Measurements from ENCODE around the gene USP6NL. TPM values are rescaled to one million over a fixed set of nuclear protein-coding genes. Genes with fewer than 3 reads are reported as not detected.

Gene USP6NL
- total and polyA plus RNA-seq, 2 of the 13 experiments (the other 11 are each of a cell fraction or from before 2014, with no cell fraction given) = 10.5 to 22.9 TPM

DNA sequence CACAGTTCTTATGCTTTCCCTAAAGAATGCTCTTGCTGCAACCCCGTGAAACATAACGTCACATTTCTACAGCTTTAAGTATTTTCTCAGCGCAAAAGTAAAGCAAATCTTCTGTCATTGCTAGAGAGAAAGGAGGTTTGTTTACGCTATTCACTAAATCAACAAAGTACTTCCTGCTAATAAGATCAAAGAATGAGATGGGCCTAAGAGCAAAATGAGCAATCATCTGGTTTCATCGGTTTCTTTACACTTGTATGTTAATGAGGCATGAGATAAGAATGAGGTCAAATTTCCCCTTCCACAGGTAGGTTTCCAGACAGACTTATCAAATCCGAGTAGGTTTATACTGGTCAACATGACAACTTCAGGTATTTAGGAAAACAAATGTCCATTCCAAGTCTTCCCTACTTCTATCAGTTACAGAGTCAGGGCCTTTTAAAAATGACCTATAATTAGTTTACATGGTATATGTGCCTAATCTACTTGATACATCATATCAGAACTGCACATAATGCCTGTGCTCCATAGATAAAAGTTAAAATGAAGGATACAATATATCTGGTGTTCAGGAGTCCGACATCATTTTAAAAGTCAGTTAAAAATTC lies 8.4 kb downstream of the USP6NL start (continued):
- TF ChIP-seq, protein P1, sequence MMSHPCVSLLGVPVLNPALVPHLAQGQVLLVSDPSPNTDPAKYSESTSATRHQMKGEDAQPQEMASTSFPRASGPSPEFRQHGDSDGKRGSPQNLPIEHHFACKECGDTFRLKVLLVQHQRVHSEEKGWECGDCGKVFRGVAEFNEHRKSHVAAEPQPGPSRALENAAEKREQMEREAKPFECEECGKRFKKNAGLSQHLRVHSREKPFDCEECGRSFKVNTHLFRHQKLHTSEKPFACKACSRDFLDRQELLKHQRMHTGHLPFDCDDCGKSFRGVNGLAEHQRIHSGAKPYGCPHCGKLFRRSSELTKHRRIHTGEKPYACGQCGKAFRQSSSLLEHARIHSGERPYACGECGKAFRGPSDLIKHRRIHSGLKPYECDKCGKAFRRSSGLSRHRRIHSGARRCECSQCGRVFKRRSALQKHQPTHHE (CRISPR knock-in tag; IDR thresholded peaks at IDR 0.05; ENCODE audit: borderline replicate concordance) = no peak
- TF ChIP-seq JUN (CRISPR knock-in tag; IDR thresholded peaks at IDR 0.05) (no peak), DNMT3B (CRISPR knock-in tag; conservative IDR thresholded peaks at IDR 0.05) (peak; percentile 83; the same call in 1 of the 2 replicates), ZNF713 (CRISPR knock-in tag; IDR thresholded peaks at IDR 0.05) (no peak), HNRNPL (IDR thresholded peaks at IDR 0.05; ENCODE audit: low read depth, low read length) (no peak), RNF2 (conservative IDR thresholded peaks at IDR 0.05; ENCODE audit: low read depth) (no peak), PHB2 (IDR thresholded peaks at IDR 0.05; ENCODE audit: partially characterized antibody) (no peak), ZSCAN31 (CRISPR knock-in tag; IDR thresholded peaks at IDR 0.05; ENCODE audit: low read depth) (no peak), ZNF776 (CRISPR knock-in tag; IDR thresholded peaks at IDR 0.05) (no peak), SIX4 (CRISPR knock-in tag; IDR thresholded peaks at IDR 0.05) (peak; percentile 96), HOXA3 (CRISPR knock-in tag; IDR thresholded peaks at IDR 0.05) (peak; percentile 62), ZBTB20 (CRISPR knock-in tag; IDR thresholded peaks at IDR 0.05; ENCODE audit: borderline replicate concordance, low read depth) (peak; percentile 88; the same call in 1 of the 2 replicates), HDAC6 (IDR thresholded peaks at IDR 0.05; ENCODE audit: low read depth, low read length) (no peak), ONECUT2 (CRISPR knock-in tag; IDR thresholded peaks at IDR 0.05) (no peak), PITX1 (CRISPR knock-in tag; IDR thresholded peaks at IDR 0.05) (no peak), TARDBP (CRISPR knock-in tag; IDR thresholded peaks at IDR 0.05) (peak; percentile 75; the same call in 1 of the 2 replicates), SRSF1 (optimal IDR thresholded peaks at IDR 0.05; ENCODE audit: low read depth, low read length) (no peak)
- TF ChIP-seq, protein P2, sequence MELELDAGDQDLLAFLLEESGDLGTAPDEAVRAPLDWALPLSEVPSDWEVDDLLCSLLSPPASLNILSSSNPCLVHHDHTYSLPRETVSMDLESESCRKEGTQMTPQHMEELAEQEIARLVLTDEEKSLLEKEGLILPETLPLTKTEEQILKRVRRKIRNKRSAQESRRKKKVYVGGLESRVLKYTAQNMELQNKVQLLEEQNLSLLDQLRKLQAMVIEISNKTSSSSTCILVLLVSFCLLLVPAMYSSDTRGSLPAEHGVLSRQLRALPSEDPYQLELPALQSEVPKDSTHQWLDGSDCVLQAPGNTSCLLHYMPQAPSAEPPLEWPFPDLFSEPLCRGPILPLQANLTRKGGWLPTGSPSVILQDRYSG (CRISPR knock-in tag; IDR thresholded peaks at IDR 0.05) = no peak
- TF ChIP-seq, protein P3, sequence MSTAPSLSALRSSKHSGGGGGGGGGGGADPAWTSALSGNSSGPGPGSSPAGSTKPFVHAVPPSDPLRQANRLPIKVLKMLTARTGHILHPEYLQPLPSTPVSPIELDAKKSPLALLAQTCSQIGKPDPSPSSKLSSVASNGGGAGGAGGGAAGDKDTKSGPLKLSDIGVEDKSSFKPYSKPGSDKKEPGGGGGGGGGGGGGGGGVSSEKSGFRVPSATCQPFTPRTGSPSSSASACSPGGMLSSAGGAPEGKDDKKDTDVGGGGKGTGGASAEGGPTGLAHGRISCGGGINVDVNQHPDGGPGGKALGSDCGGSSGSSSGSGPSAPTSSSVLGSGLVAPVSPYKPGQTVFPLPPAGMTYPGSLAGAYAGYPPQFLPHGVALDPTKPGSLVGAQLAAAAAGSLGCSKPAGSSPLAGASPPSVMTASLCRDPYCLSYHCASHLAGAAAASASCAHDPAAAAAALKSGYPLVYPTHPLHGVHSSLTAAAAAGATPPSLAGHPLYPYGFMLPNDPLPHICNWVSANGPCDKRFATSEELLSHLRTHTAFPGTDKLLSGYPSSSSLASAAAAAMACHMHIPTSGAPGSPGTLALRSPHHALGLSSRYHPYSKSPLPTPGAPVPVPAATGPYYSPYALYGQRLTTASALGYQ (CRISPR knock-in tag; IDR thresholded peaks at IDR 0.05) = peak; percentile 81; the same call in 1 of the 2 replicates
- TF ChIP-seq, protein P4, sequence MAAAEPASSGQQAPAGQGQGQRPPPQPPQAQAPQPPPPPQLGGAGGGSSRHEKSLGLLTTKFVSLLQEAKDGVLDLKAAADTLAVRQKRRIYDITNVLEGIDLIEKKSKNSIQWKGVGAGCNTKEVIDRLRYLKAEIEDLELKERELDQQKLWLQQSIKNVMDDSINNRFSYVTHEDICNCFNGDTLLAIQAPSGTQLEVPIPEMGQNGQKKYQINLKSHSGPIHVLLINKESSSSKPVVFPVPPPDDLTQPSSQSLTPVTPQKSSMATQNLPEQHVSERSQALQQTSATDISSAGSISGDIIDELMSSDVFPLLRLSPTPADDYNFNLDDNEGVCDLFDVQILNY (CRISPR knock-in tag; conservative IDR thresholded peaks at IDR 0.05) = no peak
- TF ChIP-seq, protein P5, sequence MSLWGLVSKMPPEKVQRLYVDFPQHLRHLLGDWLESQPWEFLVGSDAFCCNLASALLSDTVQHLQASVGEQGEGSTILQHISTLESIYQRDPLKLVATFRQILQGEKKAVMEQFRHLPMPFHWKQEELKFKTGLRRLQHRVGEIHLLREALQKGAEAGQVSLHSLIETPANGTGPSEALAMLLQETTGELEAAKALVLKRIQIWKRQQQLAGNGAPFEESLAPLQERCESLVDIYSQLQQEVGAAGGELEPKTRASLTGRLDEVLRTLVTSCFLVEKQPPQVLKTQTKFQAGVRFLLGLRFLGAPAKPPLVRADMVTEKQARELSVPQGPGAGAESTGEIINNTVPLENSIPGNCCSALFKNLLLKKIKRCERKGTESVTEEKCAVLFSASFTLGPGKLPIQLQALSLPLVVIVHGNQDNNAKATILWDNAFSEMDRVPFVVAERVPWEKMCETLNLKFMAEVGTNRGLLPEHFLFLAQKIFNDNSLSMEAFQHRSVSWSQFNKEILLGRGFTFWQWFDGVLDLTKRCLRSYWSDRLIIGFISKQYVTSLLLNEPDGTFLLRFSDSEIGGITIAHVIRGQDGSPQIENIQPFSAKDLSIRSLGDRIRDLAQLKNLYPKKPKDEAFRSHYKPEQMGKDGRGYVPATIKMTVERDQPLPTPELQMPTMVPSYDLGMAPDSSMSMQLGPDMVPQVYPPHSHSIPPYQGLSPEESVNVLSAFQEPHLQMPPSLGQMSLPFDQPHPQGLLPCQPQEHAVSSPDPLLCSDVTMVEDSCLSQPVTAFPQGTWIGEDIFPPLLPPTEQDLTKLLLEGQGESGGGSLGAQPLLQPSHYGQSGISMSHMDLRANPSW (CRISPR knock-in tag; IDR thresholded peaks at IDR 0.05; ENCODE audit: borderline replicate concordance) = no peak
- TF ChIP-seq, protein P6, sequence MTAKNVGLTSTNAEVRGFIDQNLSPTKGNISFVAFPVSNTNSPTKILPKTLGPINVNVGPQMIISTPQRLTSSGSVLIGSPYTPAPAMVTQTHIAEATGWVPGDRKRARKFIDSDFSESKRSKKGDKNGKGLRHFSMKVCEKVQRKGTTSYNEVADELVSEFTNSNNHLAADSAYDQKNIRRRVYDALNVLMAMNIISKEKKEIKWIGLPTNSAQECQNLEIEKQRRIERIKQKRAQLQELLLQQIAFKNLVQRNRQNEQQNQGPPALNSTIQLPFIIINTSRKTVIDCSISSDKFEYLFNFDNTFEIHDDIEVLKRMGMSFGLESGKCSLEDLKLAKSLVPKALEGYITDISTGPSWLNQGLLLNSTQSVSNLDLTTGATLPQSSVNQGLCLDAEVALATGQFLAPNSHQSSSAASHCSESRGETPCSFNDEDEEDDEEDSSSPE (CRISPR knock-in tag; IDR thresholded peaks at IDR 0.05) = no peak

Measured in HepG2 (cell line).